ENCODE data around the gene KCNJ10.

KCNJ10 gene

GRCh38 chr1:160084771-160085321, 14.9 kb upstream of the KCNJ10 start:
- DNase-seq (ENCODE audit: low read depth in 2 of 2), result no peak

DNA sequence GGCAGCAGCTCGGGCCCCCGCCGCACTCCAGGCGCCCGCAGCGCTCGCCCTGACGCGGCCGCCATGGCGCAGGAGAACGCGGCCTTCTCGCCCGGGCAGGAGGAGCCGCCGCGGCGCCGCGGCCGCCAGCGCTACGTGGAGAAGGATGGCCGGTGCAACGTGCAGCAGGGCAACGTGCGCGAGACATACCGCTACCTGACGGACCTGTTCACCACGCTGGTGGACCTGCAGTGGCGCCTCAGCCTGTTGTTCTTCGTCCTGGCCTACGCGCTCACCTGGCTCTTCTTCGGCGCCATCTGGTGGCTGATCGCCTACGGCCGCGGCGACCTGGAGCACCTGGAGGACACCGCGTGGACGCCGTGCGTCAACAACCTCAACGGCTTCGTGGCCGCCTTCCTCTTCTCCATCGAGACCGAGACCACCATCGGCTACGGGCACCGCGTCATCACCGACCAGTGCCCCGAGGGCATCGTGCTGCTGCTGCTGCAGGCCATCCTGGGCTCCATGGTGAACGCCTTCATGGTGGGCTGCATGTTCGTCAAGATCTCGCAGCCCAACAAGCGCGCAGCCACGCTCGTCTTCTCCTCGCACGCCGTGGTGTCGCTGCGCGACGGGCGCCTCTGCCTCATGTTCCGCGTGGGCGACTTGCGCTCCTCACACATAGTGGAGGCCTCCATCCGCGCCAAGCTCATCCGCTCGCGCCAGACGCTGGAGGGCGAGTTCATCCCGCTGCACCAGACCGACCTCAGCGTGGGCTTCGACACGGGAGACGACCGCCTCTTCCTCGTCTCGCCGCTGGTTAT, 14.2 kb upstream of the KCNJ10 start:
- DNase-seq (ENCODE audit: low read depth in 2 of 2), result peak; percentile 42 to 55

GRCh38 chr1:160082926-160083325, 13.0 kb upstream of the KCNJ10 start:
- no peak for DNase-seq (ENCODE audit: low read depth in 2 of 2)

GRCh38 chr1:160082487-160082886, 12.5 kb upstream of the KCNJ10 start:
- DNase-seq (ENCODE audit: low read depth in 2 of 2), result no peak

DNA sequence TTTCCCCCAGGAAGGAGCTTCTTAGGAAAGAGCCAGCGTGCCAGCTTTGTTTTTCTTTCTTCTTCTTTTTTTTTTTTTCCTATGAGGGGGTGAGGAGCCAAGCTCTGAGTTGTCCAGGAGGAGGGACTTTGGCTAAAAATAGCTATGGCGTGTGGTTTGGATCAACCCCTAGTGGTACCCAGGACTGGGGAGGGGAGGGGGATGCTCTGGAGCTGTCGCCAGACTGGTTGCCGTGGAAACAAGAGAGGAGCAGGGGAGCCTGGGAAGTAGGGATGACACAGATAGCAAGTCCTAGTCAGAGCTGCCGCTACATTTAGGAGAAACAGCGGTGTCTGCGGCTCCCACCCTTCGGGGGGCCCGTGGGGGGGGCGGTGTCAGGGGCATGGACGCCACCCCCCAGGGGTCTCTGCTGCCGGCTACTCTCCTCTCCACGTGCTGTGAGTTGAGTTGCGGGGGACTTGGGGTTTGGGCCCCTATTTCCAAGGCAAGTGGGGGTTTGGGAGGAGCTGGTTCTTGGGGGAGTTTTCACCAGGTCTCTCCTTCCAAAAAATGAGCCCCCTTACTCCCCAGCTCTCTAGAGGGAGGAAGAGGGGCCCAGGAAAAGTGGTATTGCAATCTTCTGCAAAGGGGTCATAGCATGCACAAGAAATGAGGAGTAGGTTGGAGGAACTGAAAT, 11.4 kb upstream of the KCNJ10 start, which contains the start of gene KCNJ9:
TSS of gene KCNJ9 (plus strand) at position 278 of the 676 bp plus-strand sequence. CDS start 2,493 bp downstream, outside the sequence.
- DNase-seq (ENCODE audit: low read depth in 2 of 2), result no peak

- no peak for DNase-seq (ENCODE audit: low read depth in 2 of 2)
Measured at GRCh38 chr1:160080381-160081100, 10.6 kb upstream of the KCNJ10 start.

- no peak for DNase-seq (ENCODE audit: low read depth in 2 of 2)
Measured at GRCh38 chr1:160079448-160079847, 9.5 kb upstream of the KCNJ10 start.

- no peak for DNase-seq (ENCODE audit: low read depth in 2 of 2)
Measured at GRCh38 chr1:160078512-160079195, 8.7 kb upstream of the KCNJ10 start.

DNA sequence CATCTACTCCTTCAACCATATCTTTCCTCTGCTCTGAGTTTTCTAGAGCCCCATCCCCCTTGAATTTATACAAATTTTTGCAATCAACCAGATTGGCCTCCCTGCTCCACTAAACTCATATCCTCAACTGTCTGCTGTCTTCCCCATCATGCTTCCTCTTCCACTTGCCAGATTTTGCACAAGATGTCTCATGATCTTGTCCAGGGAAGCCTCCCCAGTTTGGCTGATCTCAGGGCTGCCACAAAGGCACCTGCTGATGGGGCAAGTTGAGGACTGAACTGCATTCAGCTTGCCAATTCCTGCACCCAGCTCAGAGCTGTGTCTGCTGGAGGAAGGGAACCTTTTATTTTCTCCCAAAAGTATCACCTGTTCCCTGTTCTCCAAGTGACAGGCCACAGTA, 7.5 kb upstream of the KCNJ10 start:
- no peak for DNase-seq (ENCODE audit: low read depth in 2 of 2)

GRCh38 chr1:160076295-160076694, 6.3 kb upstream of the KCNJ10 start:
- DNase-seq (ENCODE audit: low read depth in 2 of 2), result no peak

DNA sequence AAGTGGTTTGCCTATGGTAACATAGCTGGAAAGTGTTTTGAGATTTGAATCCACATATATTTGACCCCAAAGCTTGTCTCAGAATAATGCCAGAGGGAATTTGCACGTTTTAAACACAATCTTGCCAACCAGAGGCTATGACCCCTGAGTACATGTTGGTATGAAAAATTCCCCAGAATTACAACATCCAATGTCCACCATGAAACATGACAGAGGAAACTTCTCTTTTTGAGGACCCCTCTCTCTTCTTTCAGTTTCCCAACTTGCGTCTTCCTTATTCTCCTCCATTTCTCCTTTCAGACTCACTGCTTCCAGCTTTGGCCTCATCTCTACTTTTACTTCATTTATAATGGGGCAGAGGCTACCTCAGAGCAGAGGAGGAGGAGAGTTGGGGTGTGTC, 5.9 kb upstream of the KCNJ10 start:
- DNase-seq (ENCODE audit: low read depth in 2 of 2), result no peak

- no peak for DNase-seq (ENCODE audit: low read depth in 2 of 2)
Measured at GRCh38 chr1:160074865-160075264, 4.9 kb upstream of the KCNJ10 start.

GRCh38 chr1:160071289-160071688, 1.3 kb upstream of the KCNJ10 start:
- DNase-seq (ENCODE audit: low read depth in 2 of 2), result no peak

DNA sequence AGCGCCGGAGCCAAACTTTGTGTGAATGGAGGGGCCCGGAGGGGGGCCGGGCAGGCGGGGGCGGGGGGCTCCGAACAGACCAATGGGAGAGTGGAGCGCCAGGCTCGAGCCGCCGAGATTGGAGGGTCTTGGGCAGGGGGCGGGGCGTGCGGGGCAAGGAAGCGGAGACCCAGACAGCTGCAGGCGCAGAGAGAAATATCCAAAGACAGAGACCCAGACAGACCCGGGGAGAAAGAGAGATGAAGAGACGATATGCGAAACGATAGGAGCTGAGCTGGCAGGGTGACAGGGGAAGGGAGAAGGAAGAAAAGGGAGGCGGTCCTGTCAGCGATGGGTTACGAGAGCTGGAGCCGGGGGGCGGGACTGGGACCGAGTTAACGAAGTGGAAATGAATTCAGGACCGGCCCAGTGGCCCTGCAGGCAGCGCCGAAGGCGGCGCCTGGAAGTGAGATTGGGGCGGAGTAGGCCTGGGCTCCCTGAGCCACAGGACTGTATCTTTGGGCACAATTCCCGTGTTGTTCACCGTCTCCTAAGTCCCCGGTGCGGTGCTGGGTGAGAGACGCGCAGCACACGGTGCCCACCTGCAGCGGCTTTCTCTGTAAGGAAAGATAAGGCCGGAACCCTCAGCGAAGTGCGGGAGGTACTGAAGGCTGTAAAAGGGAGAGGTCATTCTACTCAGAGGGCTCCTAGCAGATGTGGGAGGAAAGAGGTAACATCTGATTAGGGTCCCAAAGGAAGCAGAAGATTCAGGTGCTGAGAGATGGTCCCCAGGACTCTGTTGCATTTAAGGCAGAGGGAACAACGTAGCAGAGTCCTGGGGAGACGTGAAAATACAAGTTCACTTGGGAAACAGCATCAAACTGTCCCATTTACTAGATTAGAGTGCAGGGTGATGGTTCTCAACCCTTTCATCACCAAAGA, 543 bp upstream of the KCNJ10 start:
- DNase-seq (ENCODE audit: low read depth in 2 of 2), result peak; percentile 33 to 67

DNA sequence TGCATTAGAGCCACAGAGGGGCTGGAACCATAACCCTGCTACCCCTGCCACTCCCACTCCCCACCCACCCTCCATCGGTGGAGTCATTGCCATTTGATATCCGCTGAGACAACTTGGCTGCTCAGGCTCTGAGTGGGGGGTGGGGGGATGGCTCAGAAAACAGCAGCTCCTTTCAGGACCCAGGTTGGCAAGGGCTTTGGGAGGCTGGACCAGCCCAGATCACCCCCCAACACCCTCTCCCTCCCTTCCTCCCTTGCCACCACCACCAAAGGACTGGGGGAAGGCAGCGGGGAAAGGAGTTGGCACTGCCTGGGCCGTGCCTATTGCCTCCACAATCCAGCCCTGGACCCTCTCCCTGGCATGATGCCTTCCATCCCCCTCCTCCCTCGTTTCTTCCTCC, 1.7 kb downstream of the KCNJ10 start:
- no peak for DNase-seq (ENCODE audit: low read depth in 2 of 2)

- no peak for DNase-seq (ENCODE audit: low read depth in 2 of 2)
Measured at GRCh38 chr1:160066829-160067745, 2.9 kb downstream of the KCNJ10 start.

DNA sequence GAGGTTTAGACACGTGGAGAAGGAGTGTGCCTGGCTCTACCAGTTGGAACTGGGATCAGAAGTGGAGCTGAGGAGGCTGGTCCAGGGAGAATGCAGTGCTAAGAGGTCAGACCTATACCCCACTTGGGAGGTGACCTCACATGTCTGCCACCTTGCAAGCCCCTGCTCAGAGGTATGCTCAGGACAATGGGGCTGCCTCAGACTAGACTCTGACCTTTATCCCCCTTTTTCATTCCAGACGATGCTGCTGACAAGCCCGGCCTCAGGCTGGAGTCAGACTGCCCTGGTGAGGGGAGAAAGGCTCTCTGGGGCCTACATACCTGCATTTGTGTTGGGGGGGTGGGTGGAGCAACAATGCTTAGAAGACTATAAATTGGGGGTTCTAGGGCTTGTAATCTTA, 5.2 kb downstream of the KCNJ10 start:
- no peak for DNase-seq (ENCODE audit: low read depth in 2 of 2)

DNA sequence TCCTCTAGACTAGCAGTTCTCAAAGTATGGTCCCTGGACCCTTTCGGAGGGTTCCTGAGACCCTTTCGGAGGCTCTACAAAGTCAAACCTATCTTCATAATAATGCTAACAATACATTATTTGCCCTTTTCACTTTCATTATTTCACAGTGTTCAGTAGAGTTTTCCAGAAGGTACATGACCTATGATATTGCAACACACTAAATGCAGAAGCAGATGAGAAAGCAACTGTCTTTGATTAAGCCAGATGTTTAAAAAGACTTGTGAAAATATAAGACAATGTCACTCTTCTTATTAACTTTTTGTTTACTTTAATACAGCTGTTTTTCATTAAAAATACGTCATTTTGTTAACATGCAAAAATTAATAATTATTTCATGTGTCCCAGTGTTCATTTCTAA, 5.8 kb downstream of the KCNJ10 start:
- no peak for DNase-seq (ENCODE audit: low read depth in 2 of 2)

DNA sequence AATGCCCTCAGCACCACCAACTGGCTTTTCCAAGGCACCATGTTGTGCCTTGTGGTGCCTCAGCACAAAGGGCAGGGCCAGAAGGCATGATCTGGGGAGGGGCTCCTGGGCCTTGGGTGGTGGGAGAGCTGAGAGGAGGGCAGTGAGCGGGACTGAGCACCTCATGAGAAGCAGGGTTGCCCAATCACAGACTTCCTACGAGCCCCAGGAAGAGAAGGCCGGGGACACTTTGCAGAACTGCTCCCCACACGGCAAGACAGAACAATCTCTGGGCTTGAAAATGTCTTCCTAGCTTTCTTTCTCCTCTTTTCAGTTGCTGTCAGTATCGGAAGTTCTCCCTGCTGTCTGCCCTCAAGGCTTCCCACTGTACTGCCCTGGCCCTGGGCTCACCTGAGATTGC, 6.8 kb downstream of the KCNJ10 start:
- DNase-seq (ENCODE audit: low read depth in 2 of 2), result no peak

DNA sequence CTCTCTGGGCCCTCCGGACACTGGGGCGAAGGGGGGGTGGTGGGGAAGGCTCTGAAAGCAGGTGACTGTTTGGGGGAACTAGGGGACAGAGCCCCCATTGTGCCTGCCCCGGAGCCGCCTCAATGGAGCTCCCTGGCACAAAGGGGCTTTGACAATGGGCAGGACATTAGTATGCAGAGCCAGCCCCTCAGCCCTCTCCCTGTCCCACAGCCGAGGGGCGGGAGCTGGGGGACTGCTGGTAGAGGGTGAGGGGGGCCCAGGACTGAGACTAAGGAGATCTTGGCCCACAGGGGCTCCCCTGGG, 7.8 kb downstream of the KCNJ10 start:
- no peak for DNase-seq (ENCODE audit: low read depth in 2 of 2)
